NCI-H2081 (cell line): ENCODE results near the gene EREG.
A peak's percentile ranks its signal among the peaks of the same experiment; 100 is the strongest.

Source experiments
- DNase-seq, 2 experiments: peaks; one replicate each; lab custom pipeline; 2025; lab: John Stamatoyannopoulos, UW

The EREG gene

DNA sequence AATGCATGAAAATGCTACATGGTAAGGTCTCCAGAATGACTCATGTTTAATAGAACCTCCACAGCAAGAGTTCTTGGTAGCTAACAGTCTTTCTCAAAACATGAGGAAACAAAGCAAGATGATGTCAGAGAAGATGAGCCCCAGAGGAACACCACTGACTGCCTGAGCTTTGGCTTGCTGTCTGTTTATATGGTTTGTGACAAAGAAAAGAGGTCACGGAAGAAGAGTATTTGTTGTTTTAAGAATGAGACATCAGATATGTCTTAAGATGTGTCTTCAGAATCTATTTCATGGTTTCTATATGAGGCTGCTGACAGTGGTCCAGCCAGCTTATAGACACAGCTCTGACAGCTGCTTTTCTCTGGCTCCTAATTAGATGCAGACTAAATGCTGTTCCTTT lies 61.2 kb downstream of the EREG start:
- DNase-seq = no peak

DNA sequence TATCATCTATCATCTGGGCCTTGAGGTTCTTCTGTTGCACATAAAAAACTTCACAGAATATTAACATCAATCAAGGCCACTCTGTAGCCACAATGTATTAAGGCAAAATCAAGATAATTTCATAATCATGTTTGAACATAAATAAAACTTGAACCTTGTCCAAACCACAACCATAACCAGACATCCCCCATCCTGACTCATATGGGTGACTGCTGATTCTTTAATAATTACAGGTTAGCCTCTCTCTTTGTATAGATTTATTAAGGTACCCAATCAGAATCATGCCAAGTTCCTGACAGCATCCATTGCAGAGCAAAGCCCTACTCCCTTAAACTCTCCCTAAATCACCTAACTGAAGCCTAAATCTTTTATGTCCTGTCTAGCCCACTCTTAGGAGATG lies 63.3 kb downstream of the EREG start:
- peak in 1 of 2 experiments; percentile 2 for DNase-seq

DNA sequence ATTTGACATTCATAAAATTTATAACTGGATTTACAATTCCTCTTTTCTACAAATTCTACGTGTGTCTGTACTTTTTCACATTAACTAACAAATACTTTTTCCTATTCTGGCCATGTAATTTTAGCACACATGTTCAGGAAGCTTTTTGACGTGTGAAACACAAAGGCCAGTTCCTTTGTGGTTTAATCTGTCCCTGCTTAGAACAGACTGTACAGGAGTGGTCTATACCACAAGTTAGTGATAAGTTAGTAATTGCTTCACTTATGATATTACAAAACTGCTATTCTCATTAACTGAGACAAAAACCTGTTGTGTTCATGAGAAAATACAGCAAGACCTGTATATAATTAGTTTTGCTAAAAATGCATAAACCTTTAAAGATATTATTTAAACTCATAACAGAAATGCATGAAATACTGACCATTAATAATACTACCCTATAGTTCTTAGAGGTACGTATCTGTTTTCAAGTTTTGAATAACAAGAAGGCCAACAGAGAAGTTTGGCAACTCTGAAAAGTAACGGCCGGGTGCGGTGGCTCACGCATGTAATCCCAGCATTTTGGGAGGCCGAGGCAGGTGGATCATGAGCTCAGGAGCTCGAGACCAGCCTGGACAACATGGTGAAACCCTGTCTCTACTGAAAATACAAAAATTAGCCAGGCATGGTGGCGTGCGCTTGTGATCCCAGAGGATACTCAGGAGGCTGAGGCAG lies 66.3 kb downstream of the EREG start:
- no peak for DNase-seq

DNA sequence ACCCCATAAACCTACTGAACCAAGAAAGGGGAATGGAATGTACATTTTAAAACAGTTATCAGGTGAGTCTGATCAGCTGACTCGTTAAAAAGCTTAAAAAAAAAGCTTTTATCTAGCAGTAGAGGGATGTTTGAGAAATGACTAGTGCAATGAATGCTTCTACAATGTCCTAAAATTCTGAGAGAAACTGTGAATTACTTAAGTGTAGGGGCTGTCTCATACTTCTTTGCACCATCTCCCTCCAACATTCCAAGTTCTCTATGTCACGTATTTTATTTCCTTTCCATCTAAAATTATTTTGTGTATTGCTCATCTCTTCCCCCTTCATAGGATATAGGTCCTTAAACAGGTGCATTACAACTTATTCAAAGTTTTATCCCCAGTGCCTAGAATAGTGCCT lies 68.1 kb downstream of the EREG start:
- DNase-seq = no peak

DNA sequence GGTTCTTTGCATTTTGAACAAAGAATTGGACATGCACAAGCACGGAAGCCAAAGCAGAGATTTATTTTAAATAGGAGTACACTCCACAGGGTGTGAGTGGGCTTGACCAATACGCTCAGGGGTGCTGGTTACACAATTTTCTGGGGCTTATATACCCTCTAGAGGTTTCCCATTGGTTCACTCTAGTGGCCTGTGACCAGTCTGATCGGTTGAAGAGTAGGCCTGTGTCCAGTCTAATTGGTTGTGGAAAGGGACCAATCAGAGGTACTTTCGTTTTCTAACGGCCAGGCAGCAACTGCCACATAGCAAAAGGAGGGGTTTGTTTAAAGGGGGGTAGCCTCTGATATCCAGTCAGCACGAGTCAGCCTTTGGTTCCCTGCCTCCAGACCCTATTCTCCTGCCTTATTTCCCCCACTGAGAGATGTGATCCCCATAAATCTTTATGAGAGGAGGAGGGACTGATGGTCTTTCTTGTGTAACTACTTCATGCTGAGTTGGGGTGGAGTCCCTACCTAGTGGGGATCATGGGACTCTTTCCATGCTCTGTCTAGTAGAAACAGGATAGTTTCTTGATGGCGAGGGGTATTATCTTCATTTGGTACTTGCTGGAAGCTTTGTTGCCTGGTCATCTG lies 68.7 kb downstream of the EREG start:
- no peak for DNase-seq

DNA sequence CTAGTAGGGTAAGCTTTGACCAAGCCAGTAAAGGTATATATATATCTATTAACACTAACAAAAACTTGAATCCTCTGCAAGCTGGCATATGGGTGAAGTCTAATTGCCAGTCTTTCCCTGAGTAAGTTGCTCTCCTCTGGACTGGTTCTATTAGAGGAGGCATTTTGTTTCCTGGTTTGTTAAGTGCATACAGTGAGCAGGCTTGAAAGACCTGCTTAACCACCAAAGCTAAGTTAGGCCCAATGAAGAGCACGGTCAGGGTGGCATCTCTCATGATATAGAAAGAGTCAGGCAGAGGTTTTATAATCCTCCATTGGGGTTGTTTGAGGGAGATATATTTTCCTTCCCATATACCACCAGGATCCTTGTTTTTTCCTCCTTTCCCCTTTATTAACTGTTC lies 70.4 kb downstream of the EREG start:
- DNase-seq = no peak

DNA sequence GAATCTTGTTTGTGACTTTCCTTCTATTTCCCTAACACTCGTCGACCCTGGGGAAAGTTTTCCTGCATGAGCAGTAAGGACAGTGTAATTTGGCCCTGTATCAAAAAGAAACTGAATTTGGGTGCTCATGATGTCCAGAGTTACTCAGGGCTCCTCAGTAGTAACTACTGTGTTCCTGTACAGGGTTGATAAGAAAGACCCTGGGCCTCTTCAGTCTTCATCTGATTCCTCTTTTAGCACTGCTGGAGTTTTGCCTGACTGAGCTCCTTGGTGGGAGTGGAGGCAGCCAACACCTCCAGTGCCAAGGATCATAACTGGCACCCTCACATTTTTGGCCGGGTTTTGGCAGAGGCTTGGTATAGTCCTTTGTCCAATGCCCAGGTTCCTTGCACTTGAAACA lies 72.9 kb downstream of the EREG start:
- DNase-seq = no peak
